GM19099 (cell line): ENCODE measurements around the gene TMEM100.

Experiments
- POLR2A ChIP-seq: IDR thresholded peaks from 3 replicates; pipeline ENCODE4 v1.6.1; 2011; ENCODE audit warnings: low read depth; ENCODE audit not compliant: insufficient read length; ENCODE audit errors: extremely low read depth

The TMEM100 gene

GRCh38 chr17:55750750-55751657 is 28.3 kb upstream of the TMEM100 start, which contains the start of gene PCTP:
TSS of gene PCTP (plus strand) at chr17:55751051. CDS start at chr17:55751104, 53 bp downstream.
- peak; percentile 63 for TF ChIP-seq POLR2A

- no peak for TF ChIP-seq POLR2A
Measured at GRCh38 chr17:55749985-55750384, 27.3 kb upstream of the TMEM100 start.

GRCh38 chr17:55748841-55749240 is 26.2 kb upstream of the TMEM100 start:
- no peak for TF ChIP-seq POLR2A

GRCh38 chr17:55747209-55747608 is 24.5 kb upstream of the TMEM100 start:
- TF ChIP-seq POLR2A, result no peak

GRCh38 chr17:55746466-55746865 is 23.8 kb upstream of the TMEM100 start:
- TF ChIP-seq POLR2A, result no peak

- no peak for TF ChIP-seq POLR2A
Measured at GRCh38 chr17:55745258-55745657, 22.6 kb upstream of the TMEM100 start.

GRCh38 chr17:55743103-55743679 is 20.5 kb upstream of the TMEM100 start:
- TF ChIP-seq POLR2A, result no peak

GRCh38 chr17:55742272-55743102 is 19.8 kb upstream of the TMEM100 start:
- no peak for TF ChIP-seq POLR2A

- TF ChIP-seq POLR2A, result no peak
Measured at GRCh38 chr17:55741356-55741700, 18.7 kb upstream of the TMEM100 start.

- TF ChIP-seq POLR2A, result no peak
Measured at GRCh38 chr17:55740511-55741355, 18.1 kb upstream of the TMEM100 start.

- TF ChIP-seq POLR2A, result no peak
Measured at GRCh38 chr17:55737976-55738501, 15.4 kb upstream of the TMEM100 start.

GRCh38 chr17:55735731-55736405 is 13.2 kb upstream of the TMEM100 start:
- no peak for TF ChIP-seq POLR2A

- no peak for TF ChIP-seq POLR2A
Measured at GRCh38 chr17:55734128-55734781, 11.6 kb upstream of the TMEM100 start.

- TF ChIP-seq POLR2A, result no peak
Measured at GRCh38 chr17:55731586-55732250, 9.1 kb upstream of the TMEM100 start.
